Dermis blood vessel endothelial cell (primary cell): ENCODE measurements around the gene ENAH. TPM values are rescaled to one million over a fixed set of nuclear protein-coding genes. Genes with fewer than 3 reads are reported as not detected.
"Not testable (repeated sequence)": the region's sequence is repeated elsewhere in the genome, so short reads cannot be mapped to it uniquely, and the experiment has no call there.

Experiments used
- DNase-seq: peaks from one replicate; pipeline ENCODE4 v3.0.0; 2010
- total RNA-seq: library from RNA; depleted of rRNA; stranded (reverse); fragments of >200 nt; gene quantifications from 2 replicates; pipeline ENCODE4 v1.2.3, GENCODE V29; 2014

ENAH gene
- total RNA-seq, 1 donor from 2014 or later: 47.0 TPM

DNA sequence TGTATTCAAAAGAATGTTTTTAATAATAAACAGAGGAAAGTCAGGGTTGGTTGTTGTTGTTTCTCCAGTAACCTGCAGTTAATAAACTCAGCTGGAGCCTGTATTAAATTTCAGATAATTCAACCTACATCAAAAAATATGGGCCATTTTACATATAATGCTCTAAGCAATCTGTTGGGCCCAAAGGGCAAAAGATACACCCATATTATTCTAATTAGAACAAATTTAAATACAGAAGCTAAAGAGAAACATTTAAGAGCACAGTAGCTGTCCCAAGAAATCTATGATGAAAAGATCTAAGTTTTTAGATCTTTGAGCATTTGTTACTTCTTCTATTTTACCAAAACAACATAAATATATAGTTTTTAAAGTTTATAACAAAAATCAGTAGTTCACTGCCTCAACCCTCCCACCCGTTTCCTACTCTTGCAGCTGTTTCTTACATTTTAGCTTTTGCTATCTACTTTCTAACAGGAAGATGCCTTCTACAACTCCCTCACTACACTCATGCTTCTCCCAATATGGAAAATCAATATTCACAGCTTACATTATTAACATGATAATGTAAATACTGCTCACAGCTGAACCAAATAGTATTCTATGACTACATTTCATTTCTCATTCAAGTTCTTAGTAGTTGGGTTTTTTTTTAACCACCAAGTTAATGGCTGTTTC is 130.2 kb downstream of the ENAH start:
- DNase-seq: no peak

DNA sequence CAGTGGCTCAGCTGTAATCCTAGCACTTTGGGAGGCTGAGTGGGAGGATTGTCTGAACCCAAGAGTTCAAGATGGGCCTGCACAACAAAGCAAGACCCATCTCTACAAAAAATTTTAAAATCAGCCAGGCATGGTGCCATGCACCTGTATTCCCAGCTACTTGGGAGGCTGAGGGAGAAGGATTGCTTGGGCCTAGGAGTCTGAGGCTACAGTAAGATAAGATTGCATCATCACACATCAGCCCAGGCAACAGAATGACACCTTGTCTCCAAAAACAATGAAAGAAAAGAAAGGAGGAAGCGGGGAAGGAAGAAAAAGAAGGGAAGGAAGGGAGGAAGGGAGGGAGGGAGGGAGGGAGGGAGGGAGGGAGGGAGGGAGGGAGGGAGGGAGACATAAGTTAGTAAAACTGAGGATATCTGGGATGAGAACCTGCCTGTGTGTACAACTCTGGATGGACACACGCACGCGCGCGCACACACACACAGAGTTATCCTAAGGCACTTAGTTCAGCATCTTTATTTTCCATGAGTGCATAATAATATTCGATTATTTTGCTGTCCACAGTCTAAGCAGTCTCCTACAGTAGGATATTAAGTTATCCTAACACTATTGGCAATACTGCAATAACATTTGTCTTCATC is 132.2 kb downstream of the ENAH start:
- DNase-seq: no peak

DNA sequence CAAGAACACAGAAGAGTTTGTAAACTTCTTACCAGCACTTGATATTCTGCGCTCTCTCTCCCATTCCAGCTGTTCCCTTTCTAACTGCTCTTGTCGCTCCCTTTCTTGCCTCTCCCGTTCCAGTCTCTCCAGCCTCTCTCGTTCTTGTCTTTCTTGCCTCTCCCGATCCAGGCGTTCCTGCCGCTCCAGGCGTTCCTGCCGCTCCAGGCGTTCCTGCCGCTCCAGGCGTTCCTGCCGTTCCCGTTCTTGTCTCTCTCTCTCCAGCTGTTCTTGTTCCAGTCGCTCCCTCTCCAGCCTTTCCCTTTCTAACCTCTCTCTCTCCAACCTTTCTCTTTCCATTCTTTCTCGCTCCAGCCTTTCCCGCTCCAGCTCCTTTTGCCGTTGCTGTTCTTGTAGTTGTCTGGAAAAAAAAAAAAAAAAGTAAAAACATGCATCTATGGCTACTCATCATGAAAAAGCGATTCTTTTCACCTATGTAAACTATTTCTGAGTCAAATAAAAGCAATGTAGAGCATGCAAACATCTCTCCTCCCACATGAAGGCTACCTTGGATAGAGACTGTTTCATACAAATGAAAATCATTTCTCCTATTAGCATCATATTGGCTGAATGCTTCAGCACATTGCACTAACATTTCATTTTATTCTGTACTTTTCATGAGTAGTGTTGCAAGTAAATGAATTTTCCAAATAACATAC is 133.6 kb downstream of the ENAH start:
- DNase-seq: no peak

DNA sequence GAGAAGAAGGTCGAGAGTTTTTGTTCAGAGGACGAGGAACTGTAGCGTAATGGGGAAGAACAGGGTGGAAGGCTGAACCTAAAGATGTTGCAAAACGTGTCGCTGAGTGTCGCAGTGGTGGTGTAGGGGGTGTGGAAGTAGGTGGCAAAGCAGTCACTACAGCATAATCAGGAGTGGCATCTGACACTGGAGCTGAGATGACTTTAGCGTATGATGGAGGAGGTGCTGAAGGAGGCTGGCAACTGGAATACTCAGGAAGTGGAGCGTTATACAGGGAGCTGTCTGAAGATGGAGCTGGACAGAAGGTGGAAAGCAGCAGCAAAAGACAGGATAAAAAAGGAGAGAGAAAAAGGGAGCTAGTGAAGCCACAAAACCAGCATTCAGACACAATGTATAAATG is 135.2 kb downstream of the ENAH start:
- DNase-seq: no peak

DNA sequence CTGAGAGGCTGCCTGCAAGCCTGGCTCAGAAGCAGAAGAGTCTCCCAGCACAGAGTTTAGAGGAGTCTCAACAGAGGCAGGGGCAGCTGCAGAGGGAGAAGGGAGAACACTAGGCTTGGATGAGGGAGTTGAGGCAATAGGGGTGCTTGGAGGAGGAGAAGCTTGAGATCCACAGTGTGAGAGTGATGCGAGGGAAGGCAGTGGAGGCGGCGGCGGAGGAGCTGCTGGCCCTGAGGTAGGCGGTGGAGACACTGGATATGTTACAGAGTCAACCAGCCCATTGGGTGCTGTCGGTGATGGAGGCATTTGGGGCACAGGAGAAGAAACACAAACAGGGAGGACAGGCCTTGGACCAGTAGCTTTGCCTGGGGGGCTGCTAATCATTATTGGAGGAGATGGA is 135.7 kb downstream of the ENAH start:
- DNase-seq: no peak

DNA sequence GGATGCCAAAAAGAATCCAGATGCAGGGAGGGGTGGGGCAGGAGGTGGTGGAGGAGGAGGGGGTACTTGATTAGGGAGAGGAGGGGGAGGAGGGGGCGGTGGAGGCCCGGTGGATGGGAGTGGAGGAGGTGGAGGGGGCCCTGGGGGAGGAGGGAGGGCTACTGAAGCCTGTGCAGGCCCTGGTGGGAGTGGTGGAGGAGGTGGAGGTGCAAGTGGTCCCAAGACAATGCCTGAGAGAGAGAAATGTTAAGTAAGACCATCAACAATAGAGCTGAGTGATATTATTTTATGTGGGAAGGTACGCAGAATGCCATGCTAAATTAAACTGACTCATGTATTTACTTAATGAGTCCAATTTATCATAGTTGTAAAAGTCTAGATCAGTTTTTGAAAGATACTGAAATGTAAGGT is 138.2 kb downstream of the ENAH start:
- DNase-seq: no peak

DNA sequence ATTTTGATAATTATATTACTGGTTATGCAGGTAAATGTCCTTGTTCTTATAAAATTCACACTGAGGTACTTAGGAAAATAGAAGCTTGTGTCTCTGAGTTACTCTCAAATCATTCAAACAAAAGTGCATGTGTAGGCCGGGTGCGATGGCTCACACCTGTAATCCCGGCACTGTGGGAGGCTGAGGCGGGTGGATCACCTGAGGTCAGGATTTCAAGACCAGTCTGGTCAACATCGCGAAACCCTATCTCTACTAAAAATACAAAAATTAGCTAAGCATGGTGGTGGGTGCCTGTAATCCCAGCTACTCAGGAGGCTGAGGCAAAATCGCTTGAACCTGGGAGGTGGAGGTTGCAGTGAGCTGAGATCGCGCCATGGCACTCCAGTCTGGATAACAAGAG is 139.3 kb downstream of the ENAH start:
- not testable (repeated sequence) for DNase-seq

DNA sequence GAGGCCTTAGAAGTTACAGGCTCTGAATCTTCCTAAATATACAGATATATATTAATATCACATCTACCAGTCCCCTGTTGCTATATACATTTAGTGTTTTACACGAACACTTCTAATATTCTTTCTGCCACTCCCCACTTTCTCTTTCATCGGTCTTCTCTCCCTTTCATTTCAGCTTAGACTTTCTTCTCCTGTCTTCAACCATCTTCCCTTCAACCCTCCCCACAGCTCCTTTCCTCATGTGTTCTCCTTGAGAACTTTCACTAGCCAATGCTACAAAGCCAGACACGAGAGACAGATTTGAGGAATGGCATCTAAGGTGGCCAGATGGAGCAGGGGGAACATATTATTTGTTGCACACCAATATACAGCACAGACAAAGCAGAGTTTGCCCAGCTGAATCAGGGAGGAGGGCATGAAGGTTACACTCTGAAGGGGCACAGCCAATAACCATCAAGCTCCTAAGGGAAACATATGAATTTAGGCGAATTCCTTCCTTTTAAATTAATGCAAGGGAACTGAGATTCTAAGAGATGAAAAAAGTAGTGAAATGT is 141.0 kb downstream of the ENAH start:
- DNase-seq: no peak

DNA sequence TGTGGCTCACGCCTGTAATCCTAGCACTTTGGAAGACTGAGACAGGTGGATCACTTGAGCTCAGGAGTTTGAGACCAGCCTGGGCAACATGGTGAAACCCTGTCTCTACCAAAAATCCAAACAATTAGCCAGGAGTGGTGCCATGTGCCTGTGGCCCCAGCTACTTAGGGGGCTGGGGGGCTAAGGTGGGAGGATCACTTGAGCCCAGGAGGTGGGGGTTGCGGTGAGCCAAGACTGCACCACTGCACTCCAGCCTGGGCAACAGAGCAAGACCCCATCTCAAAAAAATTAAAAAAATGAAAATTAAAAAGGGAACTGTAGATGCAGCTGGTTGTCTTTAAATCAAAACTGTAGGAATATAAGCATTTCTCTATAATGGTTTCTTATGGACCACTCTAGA is 142.2 kb downstream of the ENAH start:
- not testable (repeated sequence) for DNase-seq

DNA sequence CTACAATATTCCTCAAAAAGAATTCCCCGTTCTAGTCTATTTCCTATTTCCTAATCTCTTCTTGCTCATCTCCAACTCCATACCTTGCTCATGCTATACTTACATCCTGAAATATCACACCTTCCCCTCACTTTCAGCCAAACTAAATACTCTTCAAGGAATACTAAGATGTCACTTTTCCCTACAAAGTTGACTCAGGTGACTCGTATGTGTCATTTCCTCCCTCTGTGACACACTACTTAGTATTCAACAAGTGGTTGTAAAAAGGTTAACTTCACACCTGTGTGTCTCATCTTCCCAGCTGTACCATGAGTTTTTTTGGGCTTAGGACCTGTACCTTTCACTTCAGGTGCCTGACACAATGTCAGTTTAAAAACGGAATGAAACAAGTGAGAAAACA is 143.2 kb downstream of the ENAH start:
- peak; percentile 40 for DNase-seq

DNA sequence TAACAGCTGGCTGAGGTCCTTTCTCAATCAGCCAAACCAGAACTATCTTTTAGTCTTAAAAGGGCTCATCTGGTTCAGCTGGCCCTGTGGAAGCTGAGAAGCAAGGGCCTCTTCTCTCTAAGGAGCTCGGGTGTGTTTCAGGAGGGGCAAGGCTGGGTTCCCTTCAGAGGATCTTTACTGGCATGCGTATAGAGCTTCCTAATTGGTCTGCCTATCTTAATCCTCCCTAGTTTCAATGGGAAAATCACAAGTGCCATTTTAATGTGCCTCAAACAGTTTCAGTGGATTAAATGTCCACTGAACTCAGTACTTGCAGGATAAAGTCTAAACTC is 143.6 kb downstream of the ENAH start:
- no peak for DNase-seq

DNA sequence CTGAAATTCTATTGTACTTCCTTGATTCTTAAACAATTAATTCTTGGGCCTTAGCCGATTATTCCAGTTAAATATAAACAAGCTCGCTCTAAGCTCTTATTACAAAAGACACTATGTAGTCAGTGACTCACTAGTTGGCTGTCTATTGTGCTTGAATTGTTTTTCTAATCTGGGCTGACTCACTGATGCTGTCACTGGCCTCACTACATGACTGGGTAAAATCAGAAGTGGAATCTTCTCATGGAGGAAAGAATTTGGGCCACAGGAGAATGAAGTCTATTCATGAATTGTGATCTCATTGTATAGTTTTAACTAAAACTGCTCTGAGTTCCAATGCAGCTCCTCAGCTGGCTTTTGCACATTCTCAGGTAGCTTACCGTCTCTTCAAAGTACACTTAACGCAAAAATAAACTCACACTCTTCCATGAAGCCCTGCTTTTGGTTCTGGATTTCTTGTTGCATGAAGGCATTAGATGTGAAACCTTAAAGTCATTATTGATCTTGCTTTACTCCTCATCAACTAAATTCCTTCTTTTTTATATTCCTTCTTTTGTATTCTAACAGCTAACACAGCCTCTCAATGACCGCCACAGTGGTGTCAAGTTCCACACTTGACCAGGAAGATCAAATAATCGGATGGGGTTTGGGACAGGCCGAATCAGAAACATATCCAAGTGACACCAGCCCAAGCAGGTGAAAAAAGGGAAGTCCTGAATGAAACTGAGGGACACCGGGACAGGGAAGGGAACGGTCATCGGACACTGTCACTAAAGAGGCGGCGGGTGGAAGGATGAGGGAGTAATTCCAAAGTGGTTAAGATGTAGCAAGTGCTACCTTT is 144.2 kb downstream of the ENAH start:
- DNase-seq: peak; percentile 98

DNA sequence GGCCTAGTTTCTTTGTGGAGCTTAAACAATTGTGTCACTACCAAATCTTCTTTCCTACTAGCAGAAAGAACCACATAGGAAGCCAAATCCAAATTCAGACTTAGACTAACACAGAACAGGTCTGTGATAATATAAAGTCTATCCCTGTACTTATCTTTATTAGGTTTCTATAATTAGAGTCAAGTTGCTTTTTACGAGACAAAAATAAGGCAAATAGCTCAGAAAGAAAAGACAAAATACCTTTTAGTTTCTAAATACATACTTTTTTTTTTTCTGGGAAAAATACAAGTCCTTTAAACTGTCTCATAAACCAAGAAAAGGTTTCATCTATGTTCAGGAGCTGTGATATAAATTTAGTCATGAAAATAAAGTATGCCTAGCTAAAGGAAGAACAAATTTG is 146.2 kb downstream of the ENAH start:
- DNase-seq: no peak

DNA sequence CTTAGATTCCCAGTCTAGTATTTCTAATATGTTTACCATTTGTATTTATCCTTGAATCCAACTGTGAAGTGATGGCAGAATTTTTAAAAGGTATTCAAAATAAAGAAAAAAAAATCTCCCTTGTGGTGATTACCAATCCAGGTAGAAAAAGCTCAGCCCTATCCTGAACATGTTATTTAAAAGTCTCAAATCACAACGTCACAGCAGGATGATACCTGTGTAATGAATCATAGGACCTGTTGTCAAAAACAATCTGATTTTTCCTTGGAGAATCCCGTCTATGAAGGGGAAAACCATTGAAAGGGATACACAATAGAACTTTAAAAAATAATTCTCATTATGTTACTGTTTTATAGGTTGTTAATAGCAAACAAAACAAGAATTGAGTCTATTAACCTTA is 148.1 kb downstream of the ENAH start:
- no peak for DNase-seq

DNA sequence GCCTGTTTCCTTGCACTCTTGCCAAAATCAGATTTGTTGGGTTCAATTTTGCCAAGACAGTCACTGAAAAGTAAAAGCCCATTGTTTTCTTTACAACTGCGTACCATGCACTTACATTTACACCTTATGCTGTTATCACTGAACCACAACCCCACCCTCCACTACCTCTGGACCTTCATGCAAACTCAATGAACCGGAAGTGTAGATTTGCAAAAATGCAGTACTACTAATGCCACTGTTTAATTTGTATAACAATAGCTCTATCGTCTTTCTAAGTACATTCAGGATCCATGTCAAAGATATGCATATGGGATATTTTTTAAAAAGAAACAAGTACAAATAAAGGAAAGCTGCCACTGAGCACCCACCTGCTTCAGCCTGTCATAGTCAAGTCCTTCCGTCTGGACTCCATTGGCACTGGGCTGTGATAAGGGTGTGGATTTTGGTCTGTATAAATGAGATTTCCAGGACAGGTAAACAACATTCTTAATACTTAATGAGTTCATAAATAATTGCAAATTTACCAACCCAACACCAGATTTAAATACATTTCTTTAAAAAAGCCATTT is 152.2 kb downstream of the ENAH start:
- no peak for DNase-seq

DNA sequence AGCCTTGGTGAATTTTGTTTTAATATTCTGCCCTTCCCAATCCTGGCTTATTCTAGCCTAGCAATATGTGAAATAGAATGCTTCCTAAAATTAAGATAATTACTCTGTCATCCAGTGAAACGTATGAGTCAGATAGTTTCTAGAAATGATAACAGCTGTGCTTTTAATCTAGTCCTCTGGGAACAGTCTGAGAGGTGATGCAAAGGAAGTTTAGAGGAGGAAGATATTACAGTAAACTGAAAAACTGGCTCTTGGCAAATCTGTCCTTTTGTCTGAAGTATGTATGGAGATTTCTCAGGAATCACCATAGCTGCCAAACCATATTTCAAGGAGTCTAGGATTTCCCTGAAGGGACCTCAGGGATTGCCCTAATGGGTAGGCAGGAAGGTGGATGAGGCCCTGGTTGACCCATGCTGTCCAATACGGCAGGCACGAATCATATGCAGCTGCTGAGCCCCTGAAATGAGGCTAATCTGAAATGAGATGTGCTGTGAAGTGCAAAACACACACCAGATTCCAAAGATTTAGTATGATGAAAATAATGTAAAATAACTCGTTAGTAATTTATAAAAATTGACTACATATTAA is 154.3 kb downstream of the ENAH start:
- no peak for DNase-seq

DNA sequence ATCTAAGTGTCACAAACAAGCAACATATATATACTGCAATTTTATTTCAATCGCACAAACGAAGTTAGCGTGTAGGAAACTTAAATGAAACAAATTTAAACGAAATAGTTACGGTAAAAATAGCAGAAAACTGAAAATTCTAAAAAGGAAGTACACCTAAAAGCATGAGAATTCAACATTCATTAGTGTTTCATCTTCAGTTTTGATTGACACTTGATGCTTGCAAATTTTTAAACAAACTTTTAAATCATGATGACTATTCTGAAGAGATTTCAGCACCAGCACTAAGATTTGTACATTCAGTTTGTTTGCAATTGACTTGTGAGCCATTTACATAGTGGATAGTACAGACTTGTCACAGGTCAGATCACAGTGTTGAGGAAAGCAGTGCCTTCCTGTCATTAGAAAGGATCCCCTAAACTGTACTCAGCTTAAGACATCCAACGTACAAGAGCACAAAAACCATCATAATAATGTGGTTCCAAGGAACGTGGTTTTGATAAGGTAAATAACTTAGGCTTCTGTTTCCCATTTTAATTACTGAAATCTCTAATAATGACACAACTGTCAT is 158.0 kb downstream of the ENAH start:
- no peak for DNase-seq

DNA sequence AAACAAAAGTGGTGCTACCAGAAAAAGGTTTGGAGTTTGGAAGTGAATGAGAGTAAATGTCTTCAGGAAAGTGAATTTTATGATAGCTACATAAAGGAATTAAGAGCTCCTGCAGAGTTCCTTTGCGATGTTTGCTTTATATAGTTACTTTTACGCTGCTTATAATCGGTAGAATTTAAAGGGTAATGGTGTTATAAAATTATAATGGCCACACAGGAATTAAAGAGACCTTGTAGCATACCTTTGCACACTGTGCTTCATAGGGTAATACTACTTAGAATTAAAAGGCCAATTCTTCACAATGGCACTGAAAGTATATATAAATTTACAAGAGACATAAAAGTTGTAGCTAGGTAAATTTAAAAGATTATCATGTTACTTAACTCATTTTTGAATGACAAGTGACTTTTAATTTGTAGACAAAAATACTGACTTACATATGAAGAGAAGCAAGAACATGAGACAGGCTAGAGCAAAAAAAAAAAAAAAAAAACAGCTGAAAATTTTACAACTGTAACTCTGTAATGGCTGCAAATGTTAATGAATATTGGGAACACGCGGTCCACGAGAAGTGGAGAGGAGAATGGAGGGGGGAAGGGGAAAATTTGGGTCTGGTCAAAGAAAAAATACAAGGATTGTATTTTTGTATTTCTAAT is 159.2 kb downstream of the ENAH start:
- no peak for DNase-seq

DNA sequence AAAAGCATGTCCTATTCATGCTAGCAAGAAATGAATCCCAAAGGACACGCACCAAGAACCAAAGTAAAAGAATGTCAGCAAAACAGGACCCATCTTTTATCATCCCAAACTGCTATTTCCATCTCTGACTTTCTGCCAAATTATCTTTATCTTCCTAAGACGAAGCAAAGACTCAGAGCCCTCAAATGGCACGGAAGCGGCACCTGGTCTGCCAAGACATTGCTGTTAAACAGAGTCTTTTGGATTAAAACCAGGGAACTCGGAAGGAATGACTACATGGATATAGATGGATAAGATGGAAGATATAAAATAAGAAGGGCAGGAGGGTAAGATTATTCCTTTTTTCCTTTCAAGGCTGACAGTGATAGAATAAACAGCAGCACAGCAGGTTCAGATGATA is 164.2 kb downstream of the ENAH start:
- no peak for DNase-seq

DNA sequence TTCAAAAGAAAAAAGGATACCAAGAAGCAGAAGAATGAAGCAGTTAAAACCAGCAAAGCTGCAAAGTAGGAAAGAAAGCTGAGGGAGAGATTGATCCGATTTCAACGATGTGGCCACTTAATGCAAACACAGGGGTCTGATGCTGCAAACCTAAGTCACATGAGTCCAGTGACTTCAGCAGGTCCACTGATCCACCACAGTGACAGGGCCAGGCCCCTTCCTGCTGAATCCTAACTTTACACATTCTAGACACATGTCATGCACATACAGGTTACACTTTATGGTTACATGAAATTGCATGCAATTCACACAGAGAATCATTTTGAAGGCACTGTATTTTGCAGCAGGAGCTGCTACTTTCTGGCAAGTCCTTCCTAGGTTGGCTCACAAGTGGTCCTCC is 166.1 kb downstream of the ENAH start:
- DNase-seq: no peak

DNA sequence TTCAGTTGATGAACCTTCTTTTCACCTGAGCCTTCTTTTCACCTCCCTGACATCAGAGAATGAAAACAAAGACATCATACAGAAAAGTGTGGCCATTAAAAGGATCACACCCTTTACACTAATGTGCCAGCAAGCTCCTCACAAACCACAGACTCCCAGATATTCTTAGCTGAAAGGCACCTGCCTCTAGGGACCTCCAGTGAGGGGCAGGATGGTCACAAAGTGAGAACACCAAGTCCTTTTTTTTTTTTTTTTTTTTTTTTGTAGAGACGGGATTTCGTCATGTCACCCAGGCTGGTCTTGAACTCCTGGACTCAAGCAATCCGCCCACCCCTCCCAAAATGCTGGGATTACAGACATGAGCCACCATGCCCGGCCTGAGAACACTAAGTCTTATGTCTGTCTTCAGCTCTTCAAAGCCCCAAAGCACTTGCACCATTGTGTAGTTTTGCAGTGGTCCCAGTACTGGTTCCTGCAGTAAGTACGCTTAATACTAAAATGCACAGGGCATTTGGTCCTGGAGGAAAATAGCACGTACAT is 166.9 kb downstream of the ENAH start:
- no peak for DNase-seq
